ENCODE results near the gene ZFP30.

DNA sequence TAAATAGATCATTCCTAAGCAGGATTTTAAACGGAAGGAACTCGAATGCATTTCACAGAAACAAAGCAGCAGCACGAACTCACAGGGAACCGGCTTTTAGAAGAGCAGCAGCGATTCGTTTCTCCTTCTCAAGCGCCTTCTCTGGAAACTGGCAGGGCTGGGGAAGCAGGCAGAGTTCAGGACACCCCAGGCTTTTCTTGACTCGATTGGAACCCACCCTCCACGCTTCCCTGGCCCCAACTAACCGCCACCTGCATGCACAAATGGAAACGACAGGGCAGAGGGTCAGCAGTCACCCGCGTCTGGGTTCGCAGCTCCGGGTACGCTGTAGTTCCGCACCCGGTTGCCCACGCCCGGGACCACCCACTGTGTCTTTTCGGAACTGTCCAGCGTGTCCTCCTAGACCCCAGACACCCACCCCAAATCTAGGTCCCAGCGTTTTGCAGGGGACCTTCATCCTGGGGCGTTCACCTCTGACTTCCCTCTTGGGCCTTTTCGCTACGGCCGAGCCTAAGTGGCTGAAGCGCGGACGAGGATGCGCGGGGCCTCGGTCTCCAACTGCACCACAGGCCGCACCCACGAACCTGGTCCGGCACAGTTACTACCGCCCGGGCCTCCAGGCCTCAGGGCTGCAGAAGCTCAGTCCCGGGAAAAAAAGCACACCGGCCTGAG, 500 bp downstream of the ZFP30 start:
- TF ChIP-seq JUND (IDR thresholded peaks at IDR 0.05) (no peak), SP1 (IDR thresholded peaks at IDR 0.05; ENCODE audit: low read depth) (no peak), POLR2A (IDR thresholded peaks at IDR 0.05; ENCODE audit: borderline replicate concordance, extremely low read depth, insufficient read depth, insufficient read length) (no peak), POLR2AphosphoS5 (IDR thresholded peaks at IDR 0.05; ENCODE audit: low read depth, low read length) (no peak), TCF7L2 (IDR thresholded peaks at IDR 0.05; ENCODE audit: borderline replicate concordance, extremely low read depth, insufficient read depth, insufficient read length) (no peak), ZNF274 (IDR thresholded peaks at IDR 0.05; ENCODE audit: low read depth, low read length) (no peak), YY1 (IDR thresholded peaks at IDR 0.05; ENCODE audit: extremely low read depth, insufficient replicate concordance, low read depth, low read length) (no peak)
- TF ChIP-seq, protein P1, sequence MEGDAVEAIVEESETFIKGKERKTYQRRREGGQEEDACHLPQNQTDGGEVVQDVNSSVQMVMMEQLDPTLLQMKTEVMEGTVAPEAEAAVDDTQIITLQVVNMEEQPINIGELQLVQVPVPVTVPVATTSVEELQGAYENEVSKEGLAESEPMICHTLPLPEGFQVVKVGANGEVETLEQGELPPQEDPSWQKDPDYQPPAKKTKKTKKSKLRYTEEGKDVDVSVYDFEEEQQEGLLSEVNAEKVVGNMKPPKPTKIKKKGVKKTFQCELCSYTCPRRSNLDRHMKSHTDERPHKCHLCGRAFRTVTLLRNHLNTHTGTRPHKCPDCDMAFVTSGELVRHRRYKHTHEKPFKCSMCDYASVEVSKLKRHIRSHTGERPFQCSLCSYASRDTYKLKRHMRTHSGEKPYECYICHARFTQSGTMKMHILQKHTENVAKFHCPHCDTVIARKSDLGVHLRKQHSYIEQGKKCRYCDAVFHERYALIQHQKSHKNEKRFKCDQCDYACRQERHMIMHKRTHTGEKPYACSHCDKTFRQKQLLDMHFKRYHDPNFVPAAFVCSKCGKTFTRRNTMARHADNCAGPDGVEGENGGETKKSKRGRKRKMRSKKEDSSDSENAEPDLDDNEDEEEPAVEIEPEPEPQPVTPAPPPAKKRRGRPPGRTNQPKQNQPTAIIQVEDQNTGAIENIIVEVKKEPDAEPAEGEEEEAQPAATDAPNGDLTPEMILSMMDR (IDR thresholded peaks at IDR 0.05 in 2 of 3, conservative IDR thresholded peaks at IDR 0.05 in 1 of 3; ENCODE audit: borderline replicate concordance in 1 of 3, insufficient read depth in 1 of 3, low read depth in 2 of 3, low read length in 2 of 3), result no peak
- TF ChIP-seq, protein P2, sequence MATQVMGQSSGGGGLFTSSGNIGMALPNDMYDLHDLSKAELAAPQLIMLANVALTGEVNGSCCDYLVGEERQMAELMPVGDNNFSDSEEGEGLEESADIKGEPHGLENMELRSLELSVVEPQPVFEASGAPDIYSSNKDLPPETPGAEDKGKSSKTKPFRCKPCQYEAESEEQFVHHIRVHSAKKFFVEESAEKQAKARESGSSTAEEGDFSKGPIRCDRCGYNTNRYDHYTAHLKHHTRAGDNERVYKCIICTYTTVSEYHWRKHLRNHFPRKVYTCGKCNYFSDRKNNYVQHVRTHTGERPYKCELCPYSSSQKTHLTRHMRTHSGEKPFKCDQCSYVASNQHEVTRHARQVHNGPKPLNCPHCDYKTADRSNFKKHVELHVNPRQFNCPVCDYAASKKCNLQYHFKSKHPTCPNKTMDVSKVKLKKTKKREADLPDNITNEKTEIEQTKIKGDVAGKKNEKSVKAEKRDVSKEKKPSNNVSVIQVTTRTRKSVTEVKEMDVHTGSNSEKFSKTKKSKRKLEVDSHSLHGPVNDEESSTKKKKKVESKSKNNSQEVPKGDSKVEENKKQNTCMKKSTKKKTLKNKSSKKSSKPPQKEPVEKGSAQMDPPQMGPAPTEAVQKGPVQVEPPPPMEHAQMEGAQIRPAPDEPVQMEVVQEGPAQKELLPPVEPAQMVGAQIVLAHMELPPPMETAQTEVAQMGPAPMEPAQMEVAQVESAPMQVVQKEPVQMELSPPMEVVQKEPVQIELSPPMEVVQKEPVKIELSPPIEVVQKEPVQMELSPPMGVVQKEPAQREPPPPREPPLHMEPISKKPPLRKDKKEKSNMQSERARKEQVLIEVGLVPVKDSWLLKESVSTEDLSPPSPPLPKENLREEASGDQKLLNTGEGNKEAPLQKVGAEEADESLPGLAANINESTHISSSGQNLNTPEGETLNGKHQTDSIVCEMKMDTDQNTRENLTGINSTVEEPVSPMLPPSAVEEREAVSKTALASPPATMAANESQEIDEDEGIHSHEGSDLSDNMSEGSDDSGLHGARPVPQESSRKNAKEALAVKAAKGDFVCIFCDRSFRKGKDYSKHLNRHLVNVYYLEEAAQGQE (IDR thresholded peaks at IDR 0.05; ENCODE audit: low read depth), result no peak
- TF ChIP-seq, protein P3, sequence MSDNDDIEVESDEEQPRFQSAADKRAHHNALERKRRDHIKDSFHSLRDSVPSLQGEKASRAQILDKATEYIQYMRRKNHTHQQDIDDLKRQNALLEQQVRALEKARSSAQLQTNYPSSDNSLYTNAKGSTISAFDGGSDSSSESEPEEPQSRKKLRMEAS (IDR thresholded peaks at IDR 0.05), result no peak

All from HCT116 (cell line).